GM12875 (cell line): ENCODE data around the gene SLC46A1.

Experiments
- H3K4me3 ChIP-seq: one replicate; pipeline ENCODE4 v1.5.1; 2011; ENCODE audit warnings: low read depth, low read length, control low read depth
- CTCF ChIP-seq: IDR thresholded peaks from 2 replicates; pipeline ENCODE4 v1.5.1; 2011; ENCODE audit warnings: low read depth, mild to moderate bottlenecking, control low read depth, inconsistent platforms, low read length, moderate library complexity, borderline replicate concordance; ENCODE audit not compliant: insufficient read depth

The SLC46A1 gene

DNA sequence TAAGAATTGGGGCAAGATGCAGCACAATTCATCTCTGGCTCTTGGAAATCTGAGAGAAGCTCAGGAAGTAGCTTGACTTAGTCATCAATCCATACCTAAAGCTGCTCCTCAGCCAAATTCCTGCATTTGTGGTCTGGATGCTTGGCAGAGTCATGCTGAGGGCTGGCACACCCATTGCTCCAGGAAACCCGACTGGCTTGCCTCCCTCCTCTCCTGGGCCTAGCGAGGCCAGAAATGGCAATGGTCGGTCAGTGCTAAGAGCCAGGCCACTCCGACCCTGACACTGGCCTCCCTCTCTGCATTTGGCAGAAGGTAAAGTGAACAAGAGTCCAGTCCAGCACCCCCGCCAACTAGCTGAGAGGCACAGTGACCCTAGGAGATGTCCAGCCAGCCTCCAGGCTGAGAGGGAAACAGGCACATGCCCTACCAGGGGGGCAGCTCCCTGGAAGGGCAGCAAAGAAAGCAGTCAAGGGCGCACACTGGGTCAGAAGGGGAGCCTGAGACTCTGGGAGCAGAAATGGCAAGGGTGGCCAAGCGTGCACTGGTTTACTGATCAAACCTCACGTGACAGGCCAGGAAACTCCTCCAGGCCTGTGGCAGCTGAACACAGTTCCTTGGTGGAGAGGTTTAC, 58.6 kb downstream of the SLC46A1 start:
- no peak for TF ChIP-seq CTCF

GRCh38 chr17:28346746-28347246, 59.2 kb downstream of the SLC46A1 start:
- H3K4me3 ChIP-seq: no peak overlapping the region
- 0 out of 2 replicates have a peak, but pooled peaks have one; percentile 14 for TF ChIP-seq CTCF

More for the DNA sequence above, 58.6 kb downstream of the SLC46A1 start:
- H3K4me3 ChIP-seq: no peak overlapping the region

GRCh38 chr17:28346199-28346580, 59.8 kb downstream of the SLC46A1 start:
- TF ChIP-seq CTCF: no peak

DNA sequence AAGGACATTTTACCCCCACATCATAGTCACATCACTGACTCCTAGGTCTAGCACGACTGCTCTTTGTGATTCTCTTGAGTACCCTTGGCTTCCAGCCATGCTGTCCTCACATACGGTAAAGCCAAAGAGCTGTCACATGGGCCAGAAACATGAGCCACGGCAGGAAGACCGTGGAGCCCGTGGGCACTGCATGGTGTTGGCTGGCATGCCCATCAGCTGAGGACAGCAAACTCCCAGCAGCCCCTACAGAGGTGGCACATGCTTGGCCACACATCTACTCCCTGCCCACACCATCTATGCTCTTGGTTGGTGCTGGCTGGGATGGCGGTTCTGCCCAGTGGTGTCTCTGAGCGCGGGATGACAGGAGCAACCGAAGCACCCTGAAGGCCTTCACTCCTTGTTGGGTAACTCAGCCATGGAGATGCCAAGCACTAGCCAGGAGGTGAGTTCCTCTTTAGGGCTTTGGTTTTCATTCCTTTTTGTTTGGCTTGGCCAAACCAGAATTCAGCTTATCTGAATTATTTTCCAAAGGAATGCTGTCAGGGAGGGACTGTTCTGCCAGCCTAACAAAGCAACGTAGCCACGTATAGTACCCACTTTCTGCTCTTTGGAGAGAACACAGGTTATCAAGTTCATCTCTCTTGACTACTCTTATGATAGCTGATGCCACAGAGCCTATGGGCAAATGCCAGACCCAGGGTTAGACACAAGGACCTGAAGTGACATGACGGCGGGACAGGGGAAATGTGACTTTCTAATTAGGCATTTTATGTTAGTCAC, 60.4 kb downstream of the SLC46A1 start:
- no peak overlapping the region for H3K4me3 ChIP-seq
- no peak for TF ChIP-seq CTCF

More at GRCh38 chr17:28346199-28346580, 59.8 kb downstream of the SLC46A1 start:
- no peak overlapping the region for H3K4me3 ChIP-seq
